K562 (cell line): Measurements from ENCODE around the gene MTMR10. TPM values are rescaled to one million over a fixed set of nuclear protein-coding genes. Genes with fewer than 3 reads are reported as not detected.
A peak's percentile ranks its signal among the peaks of the same experiment; 100 is the strongest.

Source experiments
- ATAC-seq: fragments of 200-7000 bp; cut with Tn5 transposase; 3 replicates; pipeline ENCODE4 v1.9.1; 2020; ENCODE audit warnings: moderate library complexity
- BruUV-seq: library from RNA; stranded (reverse); fragments of 400-500 nt; replicated peaks from 2 replicates; lab custom pipeline; 2021; lab: Mats Ljungman, UMichigan
- CTCF ChIA-PET: fragments of 300-600 bp; formaldehyde crosslinking; extraction: SDS; loops from one replicate; lab custom pipeline; 2021; ENCODE audit warnings: low intra/inter-chr PET ratio; lab: Yijun Ruan, JAX
- POLR2A ChIA-PET: fragments of 300-600, 350-650 bp; sonication (Branson Sonifier 250); formaldehyde crosslinking; extraction: SDS; loops from one replicate; lab custom pipeline; 2021; ENCODE audit warnings: antibody characterized with exemption, inconsistent platforms; lab: Yijun Ruan, JAX
- DNase-seq, 4 experiments: peaks; one replicate each; pipeline versions ENCODE4 v3.0.0 to v3.0.0-alpha.2; 2011 to 2018; ENCODE audit warnings: low spot score in 3 of 4, mixed read lengths in 3 of 4; ENCODE audit errors: extremely low read depth in 1 of 4
- FAIRE-seq: peaks from 2 replicates; lab custom pipeline; 2011; peaks lifted over from hg19 to GRCh38; lab: Jason Lieb, UNC
- H2AFZ ChIP-seq: 2 replicates; pipeline ENCODE4 v1.6.0; 2011; ENCODE audit warnings: low read depth, low read length, control low read depth, inconsistent platforms
- H3K27ac ChIP-seq: fragments of 200-600 bp; 3 replicates; pipeline ENCODE4 v1.8.0; 2011; ENCODE audit warnings: low read depth, mild to moderate bottlenecking, control low read depth, inconsistent platforms, low read length, moderate library complexity, mixed read lengths; ENCODE audit errors: extremely low read depth
- H3K27me3 ChIP-seq, 2 experiments: fragments of 300-600 bp in 1 of 2; 2 replicates in 1 of 2; 3 replicates in 1 of 2; pipeline versions ENCODE4 v1.6.0 to v1.8.0; 2011; ENCODE audit warnings: inconsistent platforms in 2 of 2, low read length in 2 of 2, mild to moderate bottlenecking in 1 of 2, mixed read lengths in 1 of 2, moderate library complexity in 1 of 2; ENCODE audit not compliant: control insufficient read depth in 2 of 2, insufficient read depth in 2 of 2
- H3K36me3 ChIP-seq: fragments of 300-600 bp; 3 replicates; pipeline ENCODE4 v1.8.0; 2011; ENCODE audit warnings: mild to moderate bottlenecking, low read length, inconsistent platforms; ENCODE audit not compliant: control insufficient read depth, insufficient read depth
- H3K4me1 ChIP-seq, 2 experiments: fragments of 200-600 bp in 1 of 2; replicated peaks in 1 of 2; 2 replicates in 1 of 2; 3 replicates in 1 of 2; pipeline versions ENCODE4 v1.5.1 to v1.8.0; 2011; ENCODE audit warnings: inconsistent platforms in 2 of 2, low read length in 2 of 2, mild to moderate bottlenecking in 1 of 2, mixed read lengths in 1 of 2, moderate library complexity in 1 of 2; ENCODE audit not compliant: control insufficient read depth in 2 of 2, insufficient read depth in 2 of 2
- H3K4me2 ChIP-seq: 2 replicates; pipeline ENCODE4 v1.6.1; 2011; ENCODE audit warnings: low read length, control low read depth, inconsistent platforms, mixed read lengths; ENCODE audit not compliant: insufficient read depth
- H3K4me3 ChIP-seq: fragments of 200-600 bp; sonication (generic), shearing (Covaris generic); 2 replicates; pipeline ENCODE4 v1.5.1; 2016; ENCODE audit warnings: control low read depth, inconsistent platforms
- H3K79me2 ChIP-seq: fragments of 200-600 bp; 3 replicates; pipeline ENCODE4 v1.8.0; 2011; ENCODE audit warnings: low read length, inconsistent platforms; ENCODE audit not compliant: control insufficient read depth, insufficient read depth
- H3K9ac ChIP-seq, 2 experiments: 2 replicates each; pipeline versions ENCODE4 v1.6.0 to v1.6.1; 2011; ENCODE audit warnings: low read depth in 2 of 2, low read length in 2 of 2, control low read depth in 1 of 2, inconsistent platforms in 1 of 2, mild to moderate bottlenecking in 1 of 2, mixed read lengths in 1 of 2; ENCODE audit not compliant: insufficient read depth in 1 of 2
- H3K9me1 ChIP-seq: one replicate; pipeline ENCODE4 v1.6.0; 2011; ENCODE audit warnings: inconsistent platforms, mild to moderate bottlenecking, low read length, moderate library complexity; ENCODE audit not compliant: control insufficient read depth, insufficient read depth
- H3K9me3 ChIP-seq: replicated peaks from 2 replicates; pipeline ENCODE4 v1.5.1; 2011; ENCODE audit warnings: low read depth, low read length, inconsistent platforms; ENCODE audit not compliant: control insufficient read depth, insufficient read depth
- H4K20me1 ChIP-seq: replicated peaks from 2 replicates; pipeline ENCODE4 v1.6.1; 2011; ENCODE audit warnings: low read length, inconsistent platforms, mixed read lengths; ENCODE audit not compliant: control insufficient read depth, insufficient read depth
- CBX3 ChIP-seq, 2 experiments: IDR thresholded peaks; 1 replicate in 1 of 2; 2 replicates in 1 of 2; pipeline ENCODE4 v1.6.1; 2012; ENCODE audit warnings: inconsistent platforms in 2 of 2, low read length in 2 of 2, borderline replicate concordance in 1 of 2, control low read depth in 1 of 2
- CREBBP ChIP-seq: IDR thresholded peaks from one replicate; pipeline ENCODE4 v1.6.1; 2012; ENCODE audit warnings: low read depth, mild to moderate bottlenecking, control low read depth, inconsistent platforms, low read length
- FOXM1 ChIP-seq, 2 experiments: fragments of 450-650 bp in 1 of 2; sonication (generic) in 1 of 2; formaldehyde crosslinking in 1 of 2; IDR thresholded peaks; 2 replicates each; pipeline versions ENCODE4 v1.6.1 to v1.9.0; 2017 to 2022; ENCODE audit warnings: low read depth in 2 of 2, mild to moderate bottlenecking in 2 of 2, missing genetic modification reagents in 1 of 2, moderate library complexity in 1 of 2
- POLR2A ChIP-seq: fragments of 450-650 bp; conservative IDR thresholded peaks from 2 replicates; pipeline ENCODE4 v1.6.1; 2016
- RBFOX2 ChIP-seq: fragments of 200-400 bp; formaldehyde crosslinking; IDR thresholded peaks from 2 replicates; pipeline ENCODE4 v1.6.1; 2017; ENCODE audit warnings: low read depth, mild to moderate bottlenecking, low read length, moderate library complexity
- RBM22 ChIP-seq: fragments of 200-400 bp; formaldehyde crosslinking; IDR thresholded peaks from 2 replicates; pipeline ENCODE4 v1.6.1; 2018; ENCODE audit warnings: low read length, low read depth; ENCODE audit not compliant: poor library complexity, severe bottlenecking
- RNF2 ChIP-seq: sonication (generic); IDR thresholded peaks from 2 replicates; pipeline ENCODE4 v1.6.1; 2016
- SAFB ChIP-seq: fragments of 200-400 bp; formaldehyde crosslinking; IDR thresholded peaks from 2 replicates; pipeline ENCODE4 v1.6.1; 2017; ENCODE audit warnings: low read depth, low read length, borderline replicate concordance
- SIN3B ChIP-seq: fragments of 450-650 bp; IDR thresholded peaks from 2 replicates; pipeline ENCODE4 v1.6.1; 2017; ENCODE audit warnings: low read depth, mild to moderate bottlenecking, moderate library complexity
- SMARCA4 ChIP-seq: fragments of 450-650 bp; IDR thresholded peaks from 2 replicates; pipeline ENCODE4 v1.6.1; 2016
- SREBF2 ChIP-seq: sonication (generic); formaldehyde crosslinking; IDR thresholded peaks from 2 replicates; pipeline ENCODE4 v1.4.0; 2020; ENCODE audit warnings: mild to moderate bottlenecking, missing genetic modification reagents
- TRIM24 ChIP-seq, 2 experiments: fragments of 450-650 bp; IDR thresholded peaks; 2 replicates each; pipeline ENCODE4 v1.6.1; 2016
- ZBED1 ChIP-seq: IDR thresholded peaks from 2 replicates; pipeline ENCODE4 v1.6.1; 2014
- ZC3H11A ChIP-seq: IDR thresholded peaks from 2 replicates; pipeline ENCODE4 v1.6.1; 2012; ENCODE audit warnings: low read depth, low read length, improper control_type of control experiment
- ZNF316 ChIP-seq: fragments of 450-650 bp; IDR thresholded peaks from 2 replicates; pipeline ENCODE4 v1.6.1; 2016
- ZNF707 ChIP-seq: fragments of 250-450 bp; sonication (Bioruptor Pico); conservative IDR thresholded peaks from 2 replicates; pipeline ENCODE4 v1.8.0; 2022; ENCODE audit warnings: inconsistent platforms, mild to moderate bottlenecking, moderate library complexity
- ZNF77 ChIP-seq: fragments of 250-450 bp; sonication (Bioruptor Pico); IDR thresholded peaks from 2 replicates; pipeline ENCODE4 v1.5.0; 2020
- WGBS: fragments of 100-300 bp; shearing (Covaris generic); methylation state at CpG from one replicate; pipeline ENCODE4 v1.1.6; 2016; ENCODE audit warnings: low coverage, mixed read lengths; ENCODE audit not compliant: insufficient coverage; ENCODE audit errors: missing lambda C conversion rate; 5-methylcytosine and 5-hydroxymethylcytosine counted together
- in situ Hi-C: fragments of 300-500 bp; cut with MboI; formaldehyde crosslinking; loops from 4 replicates; pipeline ENCODE4 v1.15.0; 2018; ENCODE audit warnings: inconsistent platforms, mixed read lengths
- intact Hi-C: fragments of 100-400 bp; cut with micrococcal nuclease; formaldehyde crosslinking; loops from 2 replicates; pipeline ENCODE4 v1.14.2; 2022
- polyA plus RNA-seq, 8 experiments: library from polyadenylated mRNA; depleted of rRNA in 4 of 8; stranded (reverse) in 5 of 8; unstranded in 3 of 8; fragments of >200 nt; fragmentation: Nextera tagmentation in 2 of 8; fragmentation: Illumina TruSeq in 1 of 8; extraction: Ambion mirVana in 2 of 8; extraction: Trizol in 1 of 8; gene quantifications; 2 replicates each; pipeline versions ENCODE4 v1.2.1 to v1.2.3, GENCODE V29; 2011 to 2014; ENCODE audit warnings: inconsistent platforms in 1 of 8, missing spikeins in 1 of 8
- total RNA-seq, 7 experiments: library from RNA; depleted of rRNA in 6 of 7; stranded (reverse); fragments of >200 nt in 6 of 7; fragmentation: Illumina TruSeq in 2 of 7; extraction: Trizol in 2 of 7; gene quantifications; 2 replicates each; pipeline versions ENCODE4 v1.2.1 to v1.2.3, GENCODE V29; 2011 to 2021; ENCODE audit warnings: low replicate concordance in 1 of 7
- TF ChIP-seq, protein P1 (sequence below), 2 experiments: fragments of 450-650 bp; conservative IDR thresholded peaks; 2 replicates each; pipeline ENCODE4 v1.6.1; 2017; ENCODE audit warnings: mild to moderate bottlenecking in 2 of 2, moderate library complexity in 2 of 2
- TF ChIP-seq, protein P2 (sequence below), 2 experiments: fragments of 450-650 bp; IDR thresholded peaks; 2 replicates each; pipeline ENCODE4 v1.6.1; 2016

MTMR10 gene
- total and polyA plus RNA-seq, 9 of the 15 experiments (the other 6 are each of a cell fraction or from before 2014, with no cell fraction given) = 1.6 to 6.8 (median 4.8) TPM

DNA sequence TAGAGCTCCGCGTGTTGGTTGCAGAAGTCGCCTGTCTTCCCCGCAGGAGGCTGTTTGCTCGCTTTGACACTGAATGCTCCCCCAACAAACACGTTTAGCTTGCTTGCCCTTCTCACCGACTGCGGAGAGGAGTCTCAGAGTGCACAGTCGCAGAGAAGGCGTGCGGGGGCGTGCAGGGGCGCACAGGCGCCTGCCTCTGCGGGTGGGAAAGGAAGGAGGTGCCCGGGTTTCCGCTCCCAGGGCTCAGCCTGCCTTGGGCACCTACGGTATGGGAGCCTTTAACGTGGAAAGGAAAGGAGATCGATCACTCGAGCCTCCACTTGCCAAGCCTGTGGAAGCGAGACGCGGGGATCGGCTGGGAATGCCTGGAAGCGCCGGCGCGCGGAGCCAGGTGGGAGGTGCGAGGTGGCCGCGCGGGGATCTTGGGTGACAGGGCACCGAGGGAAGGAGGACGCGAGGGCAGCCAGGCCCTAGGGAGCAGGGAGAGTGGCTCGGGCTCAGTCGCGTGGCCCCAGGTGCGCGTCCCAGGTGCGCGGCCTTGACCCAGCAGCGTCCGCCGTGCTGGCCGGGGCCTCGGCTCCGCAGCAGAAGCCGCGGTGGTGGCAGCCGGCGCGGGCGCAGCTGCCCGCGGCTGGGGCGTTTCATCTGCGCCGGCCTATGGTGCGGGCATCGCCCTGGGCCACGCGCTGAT is 87.8 kb downstream of the MTMR10 start, which contains the start of gene FAN1:
TSS of gene FAN1 (plus strand) at position 419 of the 691 bp plus-strand sequence. CDS start 749 bp downstream, outside the sequence.
- intact Hi-C loops = loop anchor here (5.0 kb wide), 1 partner anchor 89 kb away; the partner anchor contains the start of gene MTMR10
- Histone ChIP-seq H4K20me1 (no peaks in the 10 kb centered on the region), H3K27ac (peak within 1 kb of the TSS; percentile 65), H3K9me3 (0 out of 2 replicates have a peak, but pooled peaks cover 2% of the 10 kb centered on the region), H2AFZ (peak within 1 kb of the TSS; percentile 97), H3K79me2 (0 out of 3 replicates have a peak, but pooled peaks cover 4% of the 10 kb centered on the region), H3K36me3 (peaks cover 17% of the 10 kb centered on the region; the same call in 2 of the 3 replicates), H3K9me1 (no peaks in the 10 kb centered on the region), H3K4me1 (peaks cover 5 to 9% of the 10 kb centered on the region in 2 experiments; a peak in 3 of 5 replicates), H3K4me2 (peak within 1 kb of the TSS; percentile 86), H3K4me3 (peak within 1 kb of the TSS; percentile 58), H3K9ac (peak within 1 kb of the TSS; percentile 75 to 94), H3K27me3 (no peaks in the 10 kb centered on the region; a peak in 1 of 5 replicates)
- POLR2A ChIA-PET = interaction anchor here (0.6 to 0.9 kb wide), 2 partner anchors 9 to 135 kb away, joined by 3 read pairs; no protein-coding TSS in a partner anchor
- DNase-seq (peak; percentile 76 to 88 (median 81)), FAIRE-seq (peak; percentile 57), ATAC-seq (peak; percentile 95)
- in situ Hi-C loops = no loop called here
- CTCF ChIA-PET = no interaction called here
- no TSS peak for BruUV-seq
- 18% methylated on average over 51 of the region's 65 CpGs for WGBS
- TF ChIP-seq, protein P1, sequence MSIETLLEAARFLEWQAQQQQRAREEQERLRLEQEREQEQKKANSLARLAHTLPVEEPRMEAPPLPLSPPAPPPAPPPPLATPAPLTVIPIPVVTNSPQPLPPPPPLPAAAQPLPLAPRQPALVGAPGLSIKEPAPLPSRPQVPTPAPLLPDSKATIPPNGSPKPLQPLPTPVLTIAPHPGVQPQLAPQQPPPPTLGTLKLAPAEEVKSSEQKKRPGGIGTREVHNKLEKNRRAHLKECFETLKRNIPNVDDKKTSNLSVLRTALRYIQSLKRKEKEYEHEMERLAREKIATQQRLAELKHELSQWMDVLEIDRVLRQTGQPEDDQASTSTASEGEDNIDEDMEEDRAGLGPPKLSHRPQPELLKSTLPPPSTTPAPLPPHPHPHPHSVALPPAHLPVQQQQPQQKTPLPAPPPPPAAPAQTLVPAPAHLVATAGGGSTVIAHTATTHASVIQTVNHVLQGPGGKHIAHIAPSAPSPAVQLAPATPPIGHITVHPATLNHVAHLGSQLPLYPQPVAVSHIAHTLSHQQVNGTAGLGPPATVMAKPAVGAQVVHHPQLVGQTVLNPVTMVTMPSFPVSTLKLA (conservative IDR thresholded peaks at IDR 0.05) = peak; percentile 69 to 82
- TF ChIP-seq FOXM1 (IDR thresholded peaks at IDR 0.05; ENCODE audit: low read depth) (peak; percentile 73; the same call in 1 of the 2 replicates), FOXM1 (CRISPR knock-in tag; IDR thresholded peaks at IDR 0.05; ENCODE audit: low read depth) (no peak), POLR2A (peak; percentile 79), ZNF316 (peak; percentile 45; the same call in 1 of the 2 replicates), ZNF77 (CRISPR knock-in tag) (no peak), ZBED1 (no peak), SIN3B (peak; percentile 46; the same call in 1 of the 2 replicates), RBFOX2 (peak; percentile 89), ZNF707 (CRISPR knock-in tag) (no peak), SMARCA4 (peak; percentile 24; the same call in 1 of the 2 replicates), SAFB (0 out of 2 replicates have a peak, but pooled peaks have one; percentile 25), CBX3 (IDR thresholded peaks at IDR 0.05; ENCODE audit: borderline replicate concordance in 1 of 2, low read length in 2 of 2) (no peak), RBM22 (no peak), SREBF2 (CRISPR knock-in tag) (peak; percentile 89; the same call in 1 of the 2 replicates), ZC3H11A (no peak), CREBBP (no peak), TRIM24 (IDR thresholded peaks at IDR 0.05) (peak in 1 of 2 experiments; percentile 20; a peak in 1 of 4 replicates), RNF2 (peak; percentile 79; the same call in 1 of the 2 replicates)
- TF ChIP-seq, protein P2, sequence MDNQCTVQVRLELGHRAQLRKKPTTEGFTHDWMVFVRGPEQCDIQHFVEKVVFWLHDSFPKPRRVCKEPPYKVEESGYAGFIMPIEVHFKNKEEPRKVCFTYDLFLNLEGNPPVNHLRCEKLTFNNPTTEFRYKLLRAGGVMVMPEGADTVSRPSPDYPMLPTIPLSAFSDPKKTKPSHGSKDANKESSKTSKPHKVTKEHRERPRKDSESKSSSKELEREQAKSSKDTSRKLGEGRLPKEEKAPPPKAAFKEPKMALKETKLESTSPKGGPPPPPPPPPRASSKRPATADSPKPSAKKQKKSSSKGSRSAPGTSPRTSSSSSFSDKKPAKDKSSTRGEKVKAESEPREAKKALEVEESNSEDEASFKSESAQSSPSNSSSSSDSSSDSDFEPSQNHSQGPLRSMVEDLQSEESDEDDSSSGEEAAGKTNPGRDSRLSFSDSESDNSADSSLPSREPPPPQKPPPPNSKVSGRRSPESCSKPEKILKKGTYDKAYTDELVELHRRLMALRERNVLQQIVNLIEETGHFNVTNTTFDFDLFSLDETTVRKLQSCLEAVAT (IDR thresholded peaks at IDR 0.05) = peak in 1 of 2 experiments; percentile 100; a peak in 2 of 4 replicates
